SK-N-SH treated with all-trans-retinoic acid at 6 μM for 48 hours (cell line): ENCODE measurements around the gene GGTA1.

Experiments
- ARNTL ChIP-seq: fragments of 450-650 bp; formaldehyde crosslinking; IDR thresholded peaks from 2 replicates; pipeline ENCODE4 v1.5.0; 2020; ENCODE audit warnings: low read depth, mild to moderate bottlenecking, moderate library complexity, borderline replicate concordance
- BACH2 ChIP-seq: fragments of 250-450 bp; sonication (Bioruptor Pico); IDR thresholded peaks from 2 replicates; pipeline ENCODE4 v1.9.0; 2021; ENCODE audit warnings: mild to moderate bottlenecking, borderline replicate concordance
- ESRRG ChIP-seq: fragments of 250-450 bp; sonication (Bioruptor Pico); IDR thresholded peaks from 2 replicates; pipeline ENCODE4 v1.6.1; 2021; ENCODE audit warnings: mild to moderate bottlenecking
- ISL1 ChIP-seq: fragments of 250-450 bp; sonication (Bioruptor Pico); IDR thresholded peaks from 2 replicates; pipeline ENCODE4 v2.1.2; 2022; ENCODE audit warnings: mild to moderate bottlenecking, moderate library complexity
- PATZ1 ChIP-seq: fragments of 250-450 bp; sonication (Bioruptor Pico); IDR thresholded peaks from 2 replicates; pipeline ENCODE4 v1.8.0; 2020; ENCODE audit warnings: mild to moderate bottlenecking, moderate library complexity, borderline replicate concordance
- POU6F1 ChIP-seq: fragments of 250-450 bp; sonication (Bioruptor Pico); IDR thresholded peaks from 2 replicates; pipeline ENCODE4 v1.8.0; 2021; ENCODE audit warnings: low read depth, mild to moderate bottlenecking, moderate library complexity, borderline replicate concordance
- PPARA ChIP-seq: fragments of 250-450 bp; sonication (Bioruptor Pico); IDR thresholded peaks from 2 replicates; pipeline ENCODE4 v1.5.0; 2020; ENCODE audit warnings: mild to moderate bottlenecking, borderline replicate concordance
- RARB ChIP-seq: fragments of 250-450 bp; sonication (Bioruptor Pico); IDR thresholded peaks from 2 replicates; pipeline ENCODE4 v1.8.0; 2021; ENCODE audit warnings: mild to moderate bottlenecking, moderate library complexity
- ZC3H10 ChIP-seq: fragments of 250-450 bp; sonication (Bioruptor Pico); IDR thresholded peaks from 2 replicates; pipeline ENCODE4 v1.5.1; 2021; ENCODE audit warnings: mild to moderate bottlenecking, moderate library complexity
- ZNF8 ChIP-seq: fragments of 450-650 bp; formaldehyde crosslinking; IDR thresholded peaks from 2 replicates; pipeline ENCODE4 v1.5.0; 2020; ENCODE audit warnings: mild to moderate bottlenecking, moderate library complexity

GRCh38 chr9:121499177-121499426 lies 542 bp downstream of the GGTA1 start:
- TF ChIP-seq PPARA (no peak), ZC3H10 (CRISPR knock-in tag) (no peak), BACH2 (CRISPR knock-in tag) (no peak), PATZ1 (CRISPR knock-in tag) (no peak), ARNTL (CRISPR knock-in tag) (no peak), ESRRG (CRISPR knock-in tag) (no peak), POU6F1 (no peak), ZNF8 (CRISPR knock-in tag) (no peak), RARB (CRISPR knock-in tag) (no peak), ISL1 (CRISPR knock-in tag) (no peak)
